ENCODE data around the gene MMP26.
A peak's percentile ranks its signal among the peaks of the same experiment; 100 is the strongest.

The MMP26 gene

GRCh38 chr11:4704054-4704789, at the start of gene MMP26:
Gene MMP26 (plus strand): TSS chr11:4704784.
- no peak within 1 kb of the TSS for H3K4me3 ChIP-seq (ENCODE audit: control insufficient read depth, low read depth, low read length)
- no peak for DNase-seq (ENCODE audit: low read depth)
- no peak for TF ChIP-seq CTCF (conservative IDR thresholded peaks at IDR 0.05; ENCODE audit: control insufficient read depth, insufficient read depth, low read depth, low read length)

GRCh38 chr11:4658629-4659445, 45.7 kb upstream of the MMP26 start:
- DNase-seq (ENCODE audit: low read depth) = no peak
- no peak overlapping the region for H3K4me3 ChIP-seq (ENCODE audit: control insufficient read depth, low read depth, low read length)
- no peak for TF ChIP-seq CTCF (conservative IDR thresholded peaks at IDR 0.05; ENCODE audit: control insufficient read depth, insufficient read depth, low read depth, low read length)

GRCh38 chr11:4662876-4663275, 41.7 kb upstream of the MMP26 start:
- no peak for TF ChIP-seq CTCF (conservative IDR thresholded peaks at IDR 0.05; ENCODE audit: control insufficient read depth, insufficient read depth, low read depth, low read length)
- no peak for DNase-seq (ENCODE audit: low read depth)
- H3K4me3 ChIP-seq (ENCODE audit: control insufficient read depth, low read depth, low read length) = no peak overlapping the region

- DNase-seq (ENCODE audit: low read depth) = no peak
- H3K4me3 ChIP-seq (ENCODE audit: control insufficient read depth, low read depth, low read length) = no peak overlapping the region
- no peak for TF ChIP-seq CTCF (conservative IDR thresholded peaks at IDR 0.05; ENCODE audit: control insufficient read depth, insufficient read depth, low read depth, low read length)
These were observed 40.4 kb upstream of the MMP26 start for GRCh38 chr11:4664183-4664582.

- TF ChIP-seq CTCF (conservative IDR thresholded peaks at IDR 0.05; ENCODE audit: control insufficient read depth, insufficient read depth, low read depth, low read length) = no peak
- H3K4me3 ChIP-seq (ENCODE audit: control insufficient read depth, low read depth, low read length) = no peak overlapping the region
- DNase-seq (ENCODE audit: low read depth) = peak; percentile 5
These were observed 39.8 kb upstream of the MMP26 start for GRCh38 chr11:4664786-4665185.

GRCh38 chr11:4665424-4665823, 39.2 kb upstream of the MMP26 start:
- TF ChIP-seq CTCF (conservative IDR thresholded peaks at IDR 0.05; ENCODE audit: control insufficient read depth, insufficient read depth, low read depth, low read length) = no peak
- DNase-seq (ENCODE audit: low read depth) = peak; percentile 1
- H3K4me3 ChIP-seq (ENCODE audit: control insufficient read depth, low read depth, low read length) = no peak overlapping the region
